Activated naive CD4-positive, alpha-beta T cell treated with anti-CD3 and anti-CD28 coated beads, Interleukin-2, amount 50 U/mL, for 72 hours (primary cell): ENCODE data around the gene AMPD2. TPM values are rescaled to one million over a fixed set of nuclear protein-coding genes. Genes with fewer than 3 reads are reported as not detected.
A peak's percentile ranks its signal among the peaks of the same experiment; 100 is the strongest.

Experiments
- ATAC-seq, 2 donors: fragments of 150-1000 bp; cut with Tn5 transposase; 2 replicates each; pipeline ENCODE4 v1.10.0; 2021; ENCODE audit warnings: mild to moderate bottlenecking in 2 of 2, moderate library complexity in 2 of 2
- DNase-seq, 2 donors: peaks; one replicate each; pipeline ENCODE4 v3.0.0; 2021 to 2022; ENCODE audit warnings: low spot score in 2 of 2
- H3K27ac Mint-ChIP-seq, 2 donors: one replicate each; pipeline ENCODE4 v1.8.0; 2022; ENCODE audit warnings: mild to moderate bottlenecking in 2 of 2, mixed read lengths in 2 of 2
- H3K36me3 Mint-ChIP-seq, 2 donors: one replicate each; pipeline ENCODE4 v1.8.0; 2022; ENCODE audit warnings: mixed read lengths in 2 of 2
- H3K9me3 Mint-ChIP-seq, 2 donors: one replicate each; pipeline ENCODE4 v1.8.0; 2022; ENCODE audit warnings: mixed read lengths in 2 of 2
- total RNA-seq, 2 donors: library from RNA; stranded (reverse); gene quantifications; one replicate each; pipeline ENCODE4 v1.2.3, GENCODE V29; 2022

The AMPD2 gene
- total RNA-seq, 2 donors from 2014 or later, result 91.5 to 113 TPM

GRCh38 chr1:109610609-109611307 is 8.9 kb upstream of the AMPD2 start:
- DNase-seq (no peak), ATAC-seq (no peak)
- Mint-ChIP-seq H3K27ac (peak overlapping the region in 1 of 2 donors; percentile 51), H3K36me3 (no peaks in the 10 kb centered on the region), H3K9me3 (no peaks in the 10 kb centered on the region)

GRCh38 chr1:109611308-109611990 is 8.2 kb upstream of the AMPD2 start:
- DNase-seq (no peak), ATAC-seq (no peak)
- Mint-ChIP-seq H3K36me3 (no peaks in the 10 kb centered on the region), H3K27ac (peak overlapping the region in 1 of 2 donors; percentile 18), H3K9me3 (no peaks in the 10 kb centered on the region)

GRCh38 chr1:109613361-109614147 is 6.1 kb upstream of the AMPD2 start:
- Mint-ChIP-seq H3K36me3 (no peaks in the 10 kb centered on the region), H3K9me3 (no peaks in the 10 kb centered on the region), H3K27ac (no peak overlapping the region)
- DNase-seq, result no peak
- no peak for ATAC-seq

- H3K36me3 Mint-ChIP-seq, result peaks cover 6 to 11% of the 10 kb centered on the region in 2 donors
- H3K27ac Mint-ChIP-seq, result peak overlapping the region in 1 of 2 donors; percentile 27
- ATAC-seq (no peak), DNase-seq (no peak)
- no peaks in the 10 kb centered on the region for H3K9me3 Mint-ChIP-seq
Observed at GRCh38 chr1:109615879-109616278, 3.8 kb upstream of the AMPD2 start.

- peaks cover 7 to 11% of the 10 kb centered on the region in 2 donors for H3K36me3 Mint-ChIP-seq
- DNase-seq (no peak), ATAC-seq (no peak)
- no peaks in the 10 kb centered on the region for H3K9me3 Mint-ChIP-seq
- H3K27ac Mint-ChIP-seq, result peak overlapping the region; percentile 22 to 27
Observed at GRCh38 chr1:109616391-109616790, 3.2 kb upstream of the AMPD2 start.

DNA sequence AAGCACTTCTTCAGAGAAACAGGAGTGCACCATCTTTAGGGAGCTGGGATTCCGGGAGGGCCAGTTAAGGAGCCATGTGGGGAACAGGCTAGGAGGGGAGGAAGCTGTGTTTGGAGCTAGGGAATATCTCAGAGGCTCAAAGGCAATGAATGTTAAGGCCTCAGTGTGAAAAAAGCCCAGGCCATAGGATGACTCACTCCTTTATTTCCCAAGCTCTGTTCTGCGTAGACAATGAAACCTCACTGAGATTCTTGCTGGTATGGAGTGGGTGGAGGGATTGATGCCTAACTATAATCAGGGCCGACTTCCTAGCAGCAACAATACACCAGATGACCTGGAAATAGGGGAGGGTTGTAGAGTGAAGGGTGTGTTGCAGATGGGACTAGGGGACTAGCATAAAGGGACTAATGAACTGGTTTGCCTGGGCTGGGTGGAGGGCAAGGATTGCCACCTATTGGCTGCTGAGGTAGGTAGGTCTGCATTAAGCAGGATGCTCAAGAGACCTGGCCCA is 2.3 kb upstream of the AMPD2 start:
- no peak for DNase-seq
- ATAC-seq, result peak in 1 of 2 donors; percentile 9
- Mint-ChIP-seq H3K27ac (peak overlapping the region in 1 of 2 donors; percentile 27), H3K36me3 (peaks cover 11 to 13% of the 10 kb centered on the region in 2 donors), H3K9me3 (no peaks in the 10 kb centered on the region)

DNA sequence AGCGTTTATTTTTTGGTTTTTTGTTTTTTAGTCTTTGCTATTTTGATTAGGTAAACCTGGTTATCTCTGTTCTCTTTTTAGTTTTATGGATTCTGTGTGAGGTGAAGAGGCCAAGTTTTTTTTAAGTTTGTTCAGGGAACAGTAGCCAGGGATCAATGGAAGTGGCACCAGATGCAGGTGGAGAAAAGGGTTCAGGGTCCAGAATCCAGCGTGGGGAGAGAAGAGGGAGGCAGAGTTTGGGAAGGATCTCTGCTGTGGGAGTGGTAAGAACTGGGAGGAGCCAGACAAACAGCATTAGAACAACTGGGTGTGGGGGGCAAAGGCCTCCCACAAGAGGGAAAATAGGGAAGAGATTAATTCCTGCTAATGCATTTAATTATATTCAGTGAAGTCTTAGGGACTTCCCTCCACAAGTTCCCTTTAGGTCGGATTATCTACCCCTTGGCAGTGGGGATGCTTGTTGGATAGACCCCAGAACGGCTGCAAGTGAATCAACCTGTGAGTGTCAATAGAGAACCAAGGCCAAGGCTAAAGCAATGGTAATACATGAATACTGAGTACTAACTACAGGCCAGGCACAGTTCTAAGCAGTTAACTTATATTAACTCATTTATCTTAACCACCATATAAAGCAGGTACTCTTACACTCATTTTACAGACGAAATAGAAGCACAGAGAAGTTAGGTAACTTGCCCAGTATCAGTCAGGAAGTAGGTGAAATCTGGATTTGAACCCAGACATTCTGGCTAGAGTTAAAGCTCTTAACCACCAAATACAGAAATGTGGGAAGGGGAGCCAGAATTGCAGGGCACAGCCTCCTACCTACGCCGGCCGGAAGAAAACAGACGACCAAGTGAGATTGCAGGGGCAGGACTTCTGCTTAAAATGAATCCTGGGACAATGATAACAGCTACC is 719 bp upstream of the AMPD2 start:
- no peak for DNase-seq
- Mint-ChIP-seq H3K9me3 (no peaks in the 10 kb centered on the region), H3K36me3 (peaks cover 11 to 13% of the 10 kb centered on the region in 2 donors), H3K27ac (peak overlapping the region; percentile 96 to 97)
- ATAC-seq, result no peak

- peak overlapping the region; percentile 96 to 97 for H3K27ac Mint-ChIP-seq
- no peaks in the 10 kb centered on the region for H3K9me3 Mint-ChIP-seq
- DNase-seq, result no peak
- ATAC-seq, result peak in 1 of 2 donors; percentile 2
- peaks cover 11 to 13% of the 10 kb centered on the region in 2 donors for H3K36me3 Mint-ChIP-seq
Observed at GRCh38 chr1:109620401-109620791, 759 bp downstream of the AMPD2 start.

DNA sequence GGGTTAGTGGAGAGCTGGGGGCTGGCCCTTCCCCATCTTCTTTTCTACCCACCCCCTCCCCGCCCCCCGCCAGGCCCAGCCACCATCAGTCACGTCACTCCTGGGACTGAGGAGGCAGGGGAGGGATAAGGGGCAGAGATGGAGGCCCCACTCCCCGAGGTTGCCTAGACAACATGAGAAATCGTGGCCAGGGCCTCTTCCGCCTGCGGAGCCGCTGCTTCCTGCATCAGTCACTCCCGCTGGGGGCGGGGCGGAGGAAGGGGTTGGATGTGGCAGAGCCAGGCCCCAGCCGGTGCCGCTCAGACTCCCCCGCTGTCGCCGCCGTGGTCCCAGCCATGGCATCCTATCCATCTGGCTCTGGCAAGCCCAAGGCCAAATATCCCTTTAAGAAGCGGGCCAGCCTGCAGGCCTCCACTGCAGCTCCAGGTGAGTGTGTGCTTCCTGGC is 1.2 kb downstream of the AMPD2 start:
- ATAC-seq, result peak; percentile 85 to 92
- peak; percentile 94 to 98 for DNase-seq
- Mint-ChIP-seq H3K27ac (peak overlapping the region; percentile 96 to 97), H3K36me3 (peaks cover 11 to 13% of the 10 kb centered on the region in 2 donors), H3K9me3 (no peaks in the 10 kb centered on the region)

DNA sequence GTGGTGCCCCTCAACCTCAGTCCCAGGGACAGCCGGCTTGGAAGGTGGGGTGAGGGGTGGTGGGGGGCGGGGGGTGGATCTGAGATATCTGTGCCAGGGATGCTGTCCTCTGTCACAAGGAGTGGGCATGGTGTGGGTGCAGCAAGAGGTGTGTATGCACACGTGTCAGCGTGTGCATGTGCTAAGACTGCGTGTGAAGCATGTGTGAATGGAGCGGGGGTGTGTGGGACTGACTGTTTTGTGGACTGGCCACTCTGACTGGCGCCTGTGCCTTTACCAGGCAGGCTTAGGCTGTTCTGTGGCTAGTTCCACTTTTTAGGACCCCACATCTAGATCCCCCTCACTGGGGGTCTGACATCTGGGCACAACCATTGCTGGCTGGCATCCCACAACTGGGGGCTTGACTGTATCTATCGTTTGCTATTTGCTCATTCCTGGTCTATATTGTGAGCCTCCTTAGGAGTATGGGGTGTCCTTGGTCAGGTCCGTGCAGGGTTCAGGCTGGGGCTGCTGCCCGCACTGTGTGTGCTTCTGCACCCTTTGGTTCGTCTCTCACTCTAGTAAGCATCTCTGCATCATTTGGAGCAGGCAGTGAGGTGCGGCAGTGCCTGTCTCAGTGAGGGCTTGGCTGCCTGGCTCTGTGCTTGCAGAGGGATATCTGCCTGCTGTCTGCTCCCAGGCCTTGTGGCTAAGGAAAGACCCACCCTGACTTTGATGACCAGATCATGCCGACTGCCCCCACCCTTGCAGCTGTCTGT is 1.9 kb downstream of the AMPD2 start:
- peak in 1 of 2 donors; percentile 4 for ATAC-seq
- DNase-seq, result no peak
- H3K27ac Mint-ChIP-seq, result peak overlapping the region; percentile 96 to 97
- H3K9me3 Mint-ChIP-seq, result no peaks in the 10 kb centered on the region
- peaks cover 11 to 13% of the 10 kb centered on the region in 2 donors for H3K36me3 Mint-ChIP-seq

DNA sequence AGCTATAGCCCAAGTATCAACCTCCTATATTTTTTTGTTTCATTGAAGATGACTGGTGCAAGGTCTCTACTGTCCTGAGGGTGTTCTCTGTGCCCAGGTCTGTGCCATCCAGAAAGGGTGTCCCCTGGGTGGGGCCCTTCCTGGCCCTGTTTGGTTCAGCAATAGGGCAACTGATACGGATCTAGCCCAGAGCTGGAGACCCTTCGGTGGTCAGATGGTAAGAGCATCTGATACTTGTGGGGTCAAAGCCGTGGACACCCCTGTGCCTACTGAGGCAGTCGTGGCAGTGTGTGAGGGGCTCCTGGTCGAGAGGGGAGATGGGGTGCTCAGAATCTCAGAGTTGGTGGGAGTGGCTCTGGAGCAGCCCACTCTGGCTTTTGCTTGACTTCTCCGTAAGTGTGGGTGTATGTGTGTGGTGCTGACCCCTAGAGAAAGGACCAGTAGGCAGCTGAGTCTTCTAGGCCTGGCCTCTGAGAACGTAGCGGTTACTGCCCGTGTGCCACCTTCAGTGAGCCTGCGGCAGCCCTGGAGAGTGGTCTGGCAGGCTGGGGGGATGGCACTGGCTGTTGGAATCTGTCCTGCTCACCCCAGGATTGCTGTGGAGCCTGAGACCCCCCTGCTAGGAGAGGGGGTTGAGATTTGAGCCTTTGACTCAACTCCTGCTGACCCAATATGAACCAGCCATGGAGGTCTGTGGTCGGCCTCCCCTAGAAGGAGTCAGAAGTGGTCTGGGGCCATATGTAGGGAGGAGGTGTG is 2.7 kb downstream of the AMPD2 start:
- Mint-ChIP-seq H3K36me3 (peaks cover 11 to 13% of the 10 kb centered on the region in 2 donors), H3K9me3 (no peaks in the 10 kb centered on the region), H3K27ac (peak overlapping the region; percentile 92 to 96)
- no peak for ATAC-seq
- DNase-seq, result no peak

DNA sequence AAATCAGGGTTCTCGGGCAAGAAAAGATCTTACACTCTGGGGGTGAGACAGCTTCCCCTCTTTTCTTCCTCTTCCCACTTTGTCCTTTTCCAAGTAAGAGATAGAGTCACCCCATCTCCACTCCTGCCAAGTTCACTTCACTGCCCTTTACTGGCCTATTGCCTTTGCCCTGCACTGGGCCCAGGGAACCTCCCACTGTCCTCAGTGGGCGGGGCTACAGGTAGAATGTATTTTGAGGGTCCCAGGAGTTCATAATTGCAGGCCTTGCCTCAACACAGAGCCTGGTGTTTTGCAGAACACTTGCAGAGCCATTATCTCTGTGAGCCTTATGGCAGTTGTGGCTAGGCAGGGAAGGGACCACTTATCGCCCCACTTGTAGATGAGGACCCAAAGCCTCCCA is 3.3 kb downstream of the AMPD2 start:
- peaks cover 11 to 13% of the 10 kb centered on the region in 2 donors for H3K36me3 Mint-ChIP-seq
- no peaks in the 10 kb centered on the region for H3K9me3 Mint-ChIP-seq
- no peak for ATAC-seq
- no peak for DNase-seq
- peak overlapping the region; percentile 92 to 96 for H3K27ac Mint-ChIP-seq

- Mint-ChIP-seq H3K36me3 (peaks cover 11 to 13% of the 10 kb centered on the region in 2 donors), H3K9me3 (no peaks in the 10 kb centered on the region), H3K27ac (peak overlapping the region; percentile 77 to 96)
- DNase-seq (no peak), ATAC-seq (no peak)
Observed at GRCh38 chr1:109623601-109624161, 4.0 kb downstream of the AMPD2 start.

DNA sequence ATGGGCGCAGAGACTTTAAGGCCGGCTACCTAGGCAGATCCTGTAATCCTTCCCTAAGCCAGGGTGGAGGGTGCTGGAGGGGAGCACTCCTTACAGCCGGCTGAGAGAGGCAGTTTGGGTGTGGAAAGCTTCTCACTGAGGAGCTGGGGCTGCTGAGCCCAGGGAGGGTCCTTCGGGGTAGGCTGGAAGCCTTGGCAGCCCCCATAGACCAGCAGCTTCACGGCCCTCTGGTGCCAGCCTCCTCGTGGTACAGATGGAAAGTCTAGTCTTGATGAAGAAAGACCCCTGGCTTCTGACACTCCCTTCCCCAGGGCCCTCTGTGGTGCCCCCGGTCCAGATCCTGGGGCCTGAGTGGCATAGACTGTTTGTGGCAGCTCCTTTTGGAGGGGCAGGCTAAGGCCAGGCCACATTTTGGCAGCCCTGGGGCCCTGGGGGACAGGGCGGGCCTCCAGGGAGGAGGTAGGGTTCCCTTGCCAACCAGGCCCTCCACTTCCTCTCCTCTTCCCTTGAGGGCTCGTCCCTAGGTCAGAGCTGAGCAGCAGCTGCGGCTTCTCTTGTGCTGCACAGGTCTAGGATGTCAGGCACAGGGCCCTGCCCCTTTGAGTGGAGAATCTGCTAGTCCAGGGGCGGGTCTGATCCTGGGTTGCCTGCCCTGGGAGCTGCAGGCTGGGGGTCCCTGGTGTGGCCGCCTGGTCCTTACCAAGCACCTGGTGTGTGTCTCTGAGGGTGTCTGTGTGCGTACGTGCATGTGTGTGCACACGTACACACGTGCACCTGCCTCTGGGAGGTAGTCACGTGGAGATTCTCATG is 4.8 kb downstream of the AMPD2 start:
- Mint-ChIP-seq H3K36me3 (peaks cover 8 to 13% of the 10 kb centered on the region in 2 donors), H3K9me3 (no peaks in the 10 kb centered on the region), H3K27ac (peak overlapping the region; percentile 77 to 96)
- no peak for ATAC-seq
- DNase-seq, result peak in 1 of 2 donors; percentile 7
